Ishikawa (cell line): ENCODE results near the gene DKK3.

ENCODE experiments used
- CEBPB ChIP-seq: IDR thresholded peaks from 2 replicates; pipeline ENCODE4 v1.6.1; 2012
- EGR1 ChIP-seq: IDR thresholded peaks from 2 replicates; pipeline ENCODE4 v1.6.1; 2012
- EP300 ChIP-seq: IDR thresholded peaks from 2 replicates; pipeline ENCODE4 v1.6.1; 2012; ENCODE audit warnings: borderline replicate concordance
- FOXM1 ChIP-seq: IDR thresholded peaks from 2 replicates; pipeline ENCODE4 v1.6.1; 2012; ENCODE audit warnings: low read depth, borderline replicate concordance
- RAD21 ChIP-seq: IDR thresholded peaks from 2 replicates; pipeline ENCODE4 v1.6.1; 2012; ENCODE audit warnings: low read depth
- TAF1 ChIP-seq: IDR thresholded peaks from 2 replicates; pipeline ENCODE4 v1.6.1; 2012; ENCODE audit warnings: low read depth, mild to moderate bottlenecking
- TCF12 ChIP-seq: IDR thresholded peaks from 2 replicates; pipeline ENCODE4 v1.6.1; 2012; ENCODE audit warnings: low read depth
- TEAD4 ChIP-seq: IDR thresholded peaks from 2 replicates; pipeline ENCODE4 v1.6.1; 2012
- YY1 ChIP-seq: IDR thresholded peaks from 2 replicates; pipeline ENCODE4 v1.6.1; 2012; ENCODE audit warnings: low read depth
- ZBTB7A ChIP-seq: IDR thresholded peaks from 2 replicates; pipeline ENCODE4 v1.6.1; 2012; ENCODE audit warnings: low read depth
- TF ChIP-seq, protein P1 (sequence below): IDR thresholded peaks from 2 replicates; pipeline ENCODE4 v1.6.1; 2012
- TF ChIP-seq, protein P2 (sequence below): IDR thresholded peaks from 2 replicates; pipeline ENCODE4 v1.6.1; 2012; ENCODE audit warnings: low read depth, mild to moderate bottlenecking
- TF ChIP-seq, protein P3 (sequence below): IDR thresholded peaks from 2 replicates; pipeline ENCODE4 v1.6.1; 2012

DNA sequence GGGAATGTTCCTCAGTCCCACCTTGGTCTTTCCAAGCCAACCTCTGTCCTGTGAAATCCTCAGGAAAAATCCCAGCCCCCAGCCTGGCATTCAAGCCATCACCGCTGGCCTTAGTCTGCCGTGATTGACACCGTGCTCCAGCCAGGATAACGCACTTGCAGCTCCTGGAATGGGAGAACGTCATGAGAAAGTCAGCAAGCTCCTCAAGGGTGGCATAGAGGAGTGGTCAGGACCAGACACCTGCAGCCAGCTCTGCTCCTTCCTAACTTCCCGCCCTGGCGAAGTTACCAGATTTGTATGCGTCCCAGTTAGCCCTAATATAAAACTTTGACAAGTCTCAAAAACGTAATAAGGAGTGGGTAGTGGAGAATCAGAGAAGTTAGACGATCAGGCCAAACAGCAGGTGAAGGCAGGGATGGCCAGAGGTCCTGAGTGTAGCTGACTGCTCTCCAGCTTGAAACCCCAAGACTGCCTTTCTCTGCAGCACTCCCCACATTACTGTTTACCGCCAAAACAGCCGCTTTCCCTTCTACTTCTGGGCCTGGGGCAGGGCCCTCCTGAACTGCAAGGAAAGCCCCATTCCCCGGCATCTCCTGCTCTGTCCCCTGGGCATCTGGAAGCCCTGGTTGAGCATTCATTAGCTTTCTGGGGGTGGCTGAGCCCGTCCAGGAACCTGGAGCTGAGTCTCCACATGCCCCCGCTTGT, 1.3 kb upstream of the DKK3 start:
- TF ChIP-seq TEAD4 (peak; percentile 34; the same call in 1 of the 2 replicates), EP300 (no peak), RAD21 (no peak), TAF1 (0 out of 2 replicates have a peak, but pooled peaks have one; percentile 33), EGR1 (no peak; the same call in 1 of the 2 replicates), CEBPB (no peak), YY1 (no peak), ZBTB7A (no peak), FOXM1 (no peak), TCF12 (no peak)
- TF ChIP-seq, protein P1, sequence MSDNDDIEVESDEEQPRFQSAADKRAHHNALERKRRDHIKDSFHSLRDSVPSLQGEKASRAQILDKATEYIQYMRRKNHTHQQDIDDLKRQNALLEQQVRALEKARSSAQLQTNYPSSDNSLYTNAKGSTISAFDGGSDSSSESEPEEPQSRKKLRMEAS = no peak
- TF ChIP-seq, protein P2, sequence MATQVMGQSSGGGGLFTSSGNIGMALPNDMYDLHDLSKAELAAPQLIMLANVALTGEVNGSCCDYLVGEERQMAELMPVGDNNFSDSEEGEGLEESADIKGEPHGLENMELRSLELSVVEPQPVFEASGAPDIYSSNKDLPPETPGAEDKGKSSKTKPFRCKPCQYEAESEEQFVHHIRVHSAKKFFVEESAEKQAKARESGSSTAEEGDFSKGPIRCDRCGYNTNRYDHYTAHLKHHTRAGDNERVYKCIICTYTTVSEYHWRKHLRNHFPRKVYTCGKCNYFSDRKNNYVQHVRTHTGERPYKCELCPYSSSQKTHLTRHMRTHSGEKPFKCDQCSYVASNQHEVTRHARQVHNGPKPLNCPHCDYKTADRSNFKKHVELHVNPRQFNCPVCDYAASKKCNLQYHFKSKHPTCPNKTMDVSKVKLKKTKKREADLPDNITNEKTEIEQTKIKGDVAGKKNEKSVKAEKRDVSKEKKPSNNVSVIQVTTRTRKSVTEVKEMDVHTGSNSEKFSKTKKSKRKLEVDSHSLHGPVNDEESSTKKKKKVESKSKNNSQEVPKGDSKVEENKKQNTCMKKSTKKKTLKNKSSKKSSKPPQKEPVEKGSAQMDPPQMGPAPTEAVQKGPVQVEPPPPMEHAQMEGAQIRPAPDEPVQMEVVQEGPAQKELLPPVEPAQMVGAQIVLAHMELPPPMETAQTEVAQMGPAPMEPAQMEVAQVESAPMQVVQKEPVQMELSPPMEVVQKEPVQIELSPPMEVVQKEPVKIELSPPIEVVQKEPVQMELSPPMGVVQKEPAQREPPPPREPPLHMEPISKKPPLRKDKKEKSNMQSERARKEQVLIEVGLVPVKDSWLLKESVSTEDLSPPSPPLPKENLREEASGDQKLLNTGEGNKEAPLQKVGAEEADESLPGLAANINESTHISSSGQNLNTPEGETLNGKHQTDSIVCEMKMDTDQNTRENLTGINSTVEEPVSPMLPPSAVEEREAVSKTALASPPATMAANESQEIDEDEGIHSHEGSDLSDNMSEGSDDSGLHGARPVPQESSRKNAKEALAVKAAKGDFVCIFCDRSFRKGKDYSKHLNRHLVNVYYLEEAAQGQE = no peak
- TF ChIP-seq, protein P3, sequence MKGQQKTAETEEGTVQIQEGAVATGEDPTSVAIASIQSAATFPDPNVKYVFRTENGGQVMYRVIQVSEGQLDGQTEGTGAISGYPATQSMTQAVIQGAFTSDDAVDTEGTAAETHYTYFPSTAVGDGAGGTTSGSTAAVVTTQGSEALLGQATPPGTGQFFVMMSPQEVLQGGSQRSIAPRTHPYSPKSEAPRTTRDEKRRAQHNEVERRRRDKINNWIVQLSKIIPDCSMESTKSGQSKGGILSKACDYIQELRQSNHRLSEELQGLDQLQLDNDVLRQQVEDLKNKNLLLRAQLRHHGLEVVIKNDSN = no peak
